Cardiac septum (tissue), 1 donor: ENCODE results near the gene DENND1A. TPM values are rescaled to one million over a fixed set of nuclear protein-coding genes. Genes with fewer than 3 reads are reported as not detected.

Experiments used
- DNase-seq: peaks from one replicate; pipeline ENCODE4 v3.0.0-alpha.2; 2020; ENCODE audit warnings: low spot score
- intact Hi-C: fragments of 100-400 bp; cut with DNase I; formaldehyde crosslinking; loops from one replicate; pipeline ENCODE4 v1.14.0; 2022
- total RNA-seq: library from RNA; stranded (reverse); fragmentation: NEBNext Ultra II Directional; extraction: Animal tissue kit (Norgen Biotek cat#: 25700); gene quantifications from one replicate; pipeline ENCODE4 v1.2.1, GENCODE V29; 2021
- donor health status: DM: no; HTN: no; CAD: no.

The DENND1A gene
- total RNA-seq, 1 donor from 2014 or later: 16.0 TPM

DNA sequence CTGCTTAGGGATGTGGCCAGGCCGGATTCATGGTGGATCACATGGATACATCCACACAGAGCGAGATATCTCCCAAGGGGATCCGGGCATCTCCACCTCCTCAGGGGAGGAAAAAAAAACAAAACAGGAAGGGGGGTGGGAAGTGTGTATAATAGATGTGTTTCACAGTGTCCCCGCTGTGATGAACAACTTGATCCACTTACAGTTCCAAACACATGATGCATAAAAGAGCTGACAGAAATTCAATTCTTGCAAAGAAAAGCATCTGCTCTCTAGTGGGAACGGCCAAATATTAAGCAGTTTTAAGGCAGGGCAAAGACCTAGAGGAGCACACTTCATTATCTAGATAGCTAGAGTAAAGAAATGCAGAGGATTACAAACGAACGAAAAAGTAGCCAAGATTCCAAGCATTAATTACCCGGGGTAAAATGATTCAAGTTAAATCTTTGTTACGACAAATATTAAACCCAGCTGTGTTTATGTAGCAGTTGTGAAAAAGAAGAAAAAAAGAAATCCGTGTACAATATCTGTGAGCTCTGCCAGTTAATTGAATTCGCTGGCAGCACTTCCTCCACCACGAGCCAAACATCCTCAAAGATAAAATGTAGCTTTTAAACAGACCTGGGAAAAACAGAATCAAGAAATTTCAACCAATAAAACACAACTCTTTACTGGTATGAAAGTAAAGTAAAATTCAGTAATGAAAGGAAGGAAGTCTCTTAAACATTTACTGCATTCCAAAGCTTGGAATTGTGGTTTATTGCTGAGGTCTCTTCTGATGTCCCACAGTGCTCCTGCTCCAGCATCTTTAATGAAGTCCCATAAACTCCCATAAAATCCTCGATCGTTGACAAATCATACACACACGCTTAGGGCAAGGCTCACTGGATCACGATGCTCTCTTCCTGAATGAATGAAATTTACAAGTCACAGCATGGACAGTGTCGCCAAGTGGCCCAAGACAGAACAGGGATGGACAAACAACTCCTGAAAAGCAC, 360.9 kb downstream of the DENND1A start:
- intact Hi-C loops: no loop called here
- no peak for DNase-seq

- intact Hi-C loops: no loop called here
- DNase-seq: no peak
Measured at GRCh38 chr9:123567013-123567412, 362.9 kb downstream of the DENND1A start.

GRCh38 chr9:123564652-123565051, 365.3 kb downstream of the DENND1A start:
- intact Hi-C loops: no loop called here
- DNase-seq: no peak

DNA sequence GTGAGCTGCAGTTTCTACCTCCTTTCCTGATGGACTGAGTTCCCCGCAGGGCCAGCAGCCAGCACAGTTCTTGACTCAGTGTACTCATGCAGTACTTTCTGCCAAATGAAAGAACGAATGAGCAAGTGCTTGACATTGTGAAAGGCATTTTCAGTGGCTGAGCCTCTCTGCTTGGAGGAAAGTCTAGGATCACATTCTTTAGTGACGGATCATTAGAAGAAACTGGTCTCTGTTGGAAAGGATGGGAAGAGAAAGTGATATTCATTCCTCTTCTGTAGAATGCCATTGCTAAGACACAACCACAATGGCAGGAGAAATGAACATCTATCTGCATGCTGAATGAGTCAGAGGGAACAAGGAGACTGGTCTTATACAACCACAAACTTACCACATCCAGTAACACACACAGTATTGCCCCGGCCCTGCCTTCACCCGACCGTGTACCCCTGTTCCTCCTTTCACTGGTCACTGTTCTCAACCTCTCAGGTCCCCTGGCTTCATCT, 367.0 kb downstream of the DENND1A start:
- intact Hi-C loops: no loop called here
- no peak for DNase-seq

- intact Hi-C loops: no loop called here
- no peak for DNase-seq
Measured at GRCh38 chr9:123561046-123561445, 368.9 kb downstream of the DENND1A start.

DNA sequence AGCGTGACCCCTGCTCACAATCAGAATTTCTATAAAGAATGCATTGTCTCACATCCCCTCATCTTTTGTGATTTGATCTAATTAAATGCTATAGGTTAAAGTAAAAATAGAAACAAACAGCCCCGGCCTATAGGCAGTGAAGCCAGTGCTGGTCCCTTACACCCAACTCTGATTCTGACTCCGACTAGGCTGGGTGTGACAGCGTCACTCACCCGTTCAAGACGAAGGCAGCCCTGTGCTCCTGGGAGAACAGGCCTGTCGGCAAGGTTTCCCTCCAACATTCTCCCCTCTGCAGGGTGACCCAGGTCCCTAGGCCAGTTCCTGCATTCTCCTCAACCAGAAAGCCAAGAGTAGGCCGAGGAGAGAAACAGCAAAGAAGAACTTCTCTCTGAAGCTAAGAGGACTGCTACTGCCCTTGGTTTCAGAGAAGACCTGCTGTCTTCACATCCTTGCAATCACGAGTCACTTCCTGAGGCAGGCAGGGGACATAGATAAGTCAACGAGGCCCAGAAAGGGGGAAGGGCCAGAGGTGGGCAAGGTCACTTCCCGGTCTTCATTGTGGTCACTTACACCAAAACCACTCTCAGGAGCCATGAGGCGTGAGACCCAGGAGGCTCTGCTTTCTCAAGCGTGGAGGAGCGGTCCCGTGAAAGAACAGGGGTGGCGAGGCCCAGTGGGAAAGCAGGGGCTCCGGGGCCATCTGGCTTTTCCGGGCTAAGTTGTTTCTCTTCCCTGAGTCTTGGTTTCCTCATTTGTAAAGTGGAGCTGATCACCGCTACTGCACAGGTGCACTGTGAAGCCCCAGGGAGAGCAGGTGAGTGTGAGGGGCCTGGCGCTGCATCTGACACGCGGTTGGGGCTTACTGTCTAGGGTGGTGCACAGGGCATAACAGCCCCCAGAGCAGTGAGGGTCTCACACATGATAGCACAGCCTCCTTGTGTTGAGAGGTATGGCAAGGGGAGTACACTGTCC, 373.2 kb downstream of the DENND1A start:
- intact Hi-C loops: no loop called here
- no peak for DNase-seq

DNA sequence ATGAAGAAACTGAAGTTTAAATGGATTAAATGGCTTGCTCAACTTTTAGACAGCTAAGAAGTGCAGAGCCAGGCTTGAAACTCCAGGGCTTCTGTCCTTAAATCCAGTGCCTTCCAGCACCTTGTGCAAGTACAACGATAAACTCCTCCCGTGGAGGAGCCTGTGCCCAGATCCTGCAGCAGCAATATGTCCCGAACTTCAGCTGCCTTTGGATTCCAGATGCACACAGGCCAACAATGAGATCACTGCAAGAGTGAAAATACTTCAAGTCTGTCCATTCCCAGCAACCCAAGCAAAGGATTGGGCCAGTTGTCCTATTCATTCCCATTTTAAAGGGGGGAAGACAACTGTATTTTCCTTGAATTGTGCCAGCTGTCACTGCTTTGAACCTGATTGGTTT, 374.3 kb downstream of the DENND1A start:
- no peak for DNase-seq
- intact Hi-C loops: no loop called here

DNA sequence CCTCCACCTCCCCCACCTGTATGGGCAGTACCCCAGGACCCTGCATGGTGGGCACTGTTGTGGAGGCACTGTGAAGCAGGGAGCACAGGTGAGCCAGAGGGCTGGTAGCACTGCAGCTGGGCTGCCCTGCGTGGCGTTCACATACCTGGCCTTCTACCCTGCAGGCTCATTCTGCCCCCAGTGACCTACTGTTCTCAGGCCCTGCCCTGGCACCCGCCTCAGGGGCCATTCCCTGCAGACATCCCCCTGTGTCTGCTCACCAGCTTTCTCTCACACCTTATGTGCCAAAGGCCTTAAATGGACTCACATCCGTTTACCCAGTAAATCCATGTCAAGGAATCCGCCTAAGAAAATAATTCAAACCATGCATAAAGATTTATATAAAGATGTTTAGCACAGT, 377.4 kb downstream of the DENND1A start:
- intact Hi-C loops: no loop called here
- no peak for DNase-seq

- intact Hi-C loops: no loop called here
- DNase-seq: no peak
Measured at GRCh38 chr9:123551734-123552133, 378.2 kb downstream of the DENND1A start.

DNA sequence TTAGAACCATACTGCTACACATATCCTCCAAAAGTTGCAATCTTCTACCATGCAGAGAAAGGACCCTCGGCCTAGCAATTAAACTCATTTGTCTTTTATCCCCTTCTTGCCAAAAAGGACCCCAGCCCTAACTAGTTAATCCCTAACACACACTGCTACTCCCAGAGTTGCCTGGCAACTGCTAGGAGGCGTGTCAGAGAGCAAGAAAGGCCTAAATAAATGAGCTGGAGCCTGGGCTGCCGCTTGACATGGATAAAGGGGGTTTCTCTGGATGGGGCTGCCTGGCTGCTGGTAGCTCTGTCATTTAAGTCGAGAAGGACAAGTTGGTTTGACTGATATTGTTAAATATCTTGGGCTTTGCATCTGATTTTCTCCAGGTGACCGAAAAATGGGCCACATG, 379.1 kb downstream of the DENND1A start:
- intact Hi-C loops: no loop called here
- DNase-seq: no peak

- no peak for DNase-seq
- intact Hi-C loops: no loop called here
Measured at GRCh38 chr9:123550012-123550411, 379.9 kb downstream of the DENND1A start.

DNA sequence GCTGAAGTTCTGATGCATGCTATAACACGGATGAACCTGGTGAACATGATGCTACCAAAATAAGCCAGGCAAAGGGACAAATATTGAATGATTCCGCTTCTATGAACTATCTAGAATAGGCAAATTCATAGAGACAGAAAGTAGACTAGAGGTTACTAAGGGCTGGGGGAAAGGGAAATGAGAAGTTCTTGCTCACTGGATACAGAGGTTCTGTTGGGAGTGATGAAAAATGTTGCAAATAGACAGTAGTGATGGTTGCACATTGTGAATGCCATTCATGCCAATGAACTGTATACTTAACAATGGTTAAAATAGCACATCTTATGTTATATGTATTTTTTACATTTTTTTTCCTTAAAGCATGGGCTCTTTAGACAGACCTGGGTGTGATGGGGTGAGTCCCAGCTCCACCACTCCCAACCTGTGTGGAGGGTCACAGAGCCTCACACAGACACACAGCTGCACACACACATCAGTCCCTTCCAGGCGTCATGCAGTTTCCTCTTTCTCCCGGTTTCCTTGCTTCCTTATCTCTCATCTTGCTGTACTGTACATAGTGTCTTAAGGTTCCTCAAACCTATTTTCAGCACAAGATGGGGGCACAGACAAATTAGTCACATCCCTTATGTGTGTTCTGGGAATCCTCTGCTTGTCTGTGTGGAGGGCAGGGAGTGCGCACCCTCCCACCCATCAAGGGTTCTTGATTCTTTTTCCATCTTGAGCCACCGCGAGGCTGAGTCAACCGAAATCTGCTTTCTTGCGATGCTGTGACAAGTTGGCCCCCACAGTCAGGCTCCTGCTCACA, 381.0 kb downstream of the DENND1A start:
- intact Hi-C loops: no loop called here

DNA sequence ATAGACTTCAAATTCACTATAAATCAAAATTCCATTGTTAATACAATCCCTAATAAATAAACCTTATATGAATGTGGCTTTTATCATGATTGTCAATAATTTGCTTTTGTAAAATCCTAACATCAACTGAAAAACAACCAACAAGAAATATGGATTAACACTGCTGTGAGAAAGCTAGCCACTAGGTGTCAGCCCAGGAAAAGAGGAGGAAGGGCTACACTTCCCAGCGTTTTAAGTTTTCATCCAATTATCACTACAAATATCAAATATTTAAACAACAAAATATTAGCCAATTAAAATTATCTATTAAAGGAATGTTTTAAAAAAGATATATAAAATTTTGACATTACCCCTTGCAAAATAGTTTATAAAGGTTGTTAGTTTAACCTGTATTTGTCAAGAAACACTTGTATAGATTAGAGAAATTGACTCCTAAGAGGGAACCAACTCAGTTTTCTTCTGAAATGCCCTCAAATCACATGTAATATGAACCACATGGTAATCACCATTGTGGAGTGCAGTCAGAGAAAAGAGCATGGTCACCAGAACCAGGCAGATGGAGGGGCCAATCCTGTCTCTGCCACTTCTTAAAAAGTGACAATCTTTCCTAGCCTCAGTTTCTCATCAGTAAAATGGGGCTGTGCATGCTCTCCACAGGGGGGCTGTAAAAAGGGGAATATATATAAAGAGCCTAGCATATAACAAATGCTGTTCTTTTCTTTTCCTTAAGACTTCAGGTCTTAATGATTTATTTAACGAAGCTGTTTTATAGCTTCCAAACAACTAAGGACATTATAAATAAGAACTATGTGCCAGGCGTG, 385.7 kb downstream of the DENND1A start:
- intact Hi-C loops: no loop called here
- no peak for DNase-seq

More for the DNA sequence above, 381.0 kb downstream of the DENND1A start:
- no peak for DNase-seq

GRCh38 chr9:123543492-123543891, 386.4 kb downstream of the DENND1A start:
- no peak for DNase-seq
- intact Hi-C loops: loop anchor here (2.0 kb wide), 1 partner anchor 497 kb away; no protein-coding TSS in a partner anchor

DNA sequence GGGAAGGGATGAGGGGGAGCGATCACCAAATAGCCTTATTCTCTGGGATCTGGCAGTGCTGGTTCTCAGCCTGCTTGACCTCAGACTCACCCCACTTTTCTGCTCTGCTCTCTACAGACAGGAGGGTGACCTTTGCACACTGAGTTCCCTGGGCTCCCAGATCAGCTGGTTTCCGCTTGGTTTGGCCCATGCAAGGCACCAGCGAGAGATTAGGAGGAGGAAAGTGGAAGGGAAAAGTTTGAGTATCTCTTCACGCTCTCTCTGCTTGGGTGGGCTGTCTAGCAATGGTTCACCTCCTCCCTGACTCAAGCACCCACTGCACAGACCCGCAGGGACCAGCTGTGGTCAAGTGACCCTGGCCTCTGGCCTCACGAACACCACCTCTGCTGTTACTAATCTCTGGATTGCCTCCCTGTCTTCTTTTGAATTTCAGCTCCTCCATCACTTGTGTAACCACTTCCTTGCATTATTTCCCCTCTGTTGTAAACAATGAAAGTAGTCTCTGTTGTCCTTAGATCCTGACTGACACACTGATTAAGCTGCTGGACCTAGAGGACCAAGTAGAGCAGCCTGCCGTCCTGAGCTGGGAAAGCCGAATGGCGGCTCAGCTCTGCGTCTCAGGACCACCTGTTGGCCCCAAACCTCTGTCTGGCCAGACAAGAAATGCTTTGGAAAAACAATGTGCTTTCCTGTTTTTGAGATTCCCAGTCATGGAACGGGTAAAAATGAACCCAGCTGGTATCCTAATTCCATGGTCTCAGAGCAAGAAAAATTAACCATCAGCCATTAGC, 387.3 kb downstream of the DENND1A start:
- intact Hi-C loops: loop anchor here (2.0 kb wide), 1 partner anchor 498 kb away; no protein-coding TSS in a partner anchor
- DNase-seq: no peak

GRCh38 chr9:123541411-123541810, 388.5 kb downstream of the DENND1A start:
- DNase-seq: no peak
- intact Hi-C loops: loop anchor here (2.0 kb wide), 1 partner anchor 139 kb away; no protein-coding TSS in a partner anchor

DNA sequence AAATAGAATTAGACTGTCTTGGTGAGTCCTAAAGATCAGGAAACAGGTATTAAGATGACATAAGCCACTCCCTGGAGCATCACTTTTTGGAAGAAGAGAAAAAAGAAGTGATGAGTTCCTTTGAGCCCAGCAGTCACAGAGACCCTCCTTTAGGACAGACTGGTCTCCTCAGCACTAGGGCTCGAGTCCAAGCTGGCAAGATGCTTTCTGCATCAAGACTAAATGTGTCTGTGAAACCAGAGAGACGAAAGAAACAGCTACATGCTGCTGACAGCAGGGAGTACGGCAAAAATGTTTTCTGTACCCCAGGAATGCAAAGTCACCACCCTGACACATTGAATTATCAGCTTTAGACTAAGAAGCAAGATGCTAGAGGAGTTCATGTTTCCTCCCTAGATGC, 389.5 kb downstream of the DENND1A start:
- no peak for DNase-seq
- intact Hi-C loops: loop anchor here (2.0 kb wide), 1 partner anchor 138 kb away; no protein-coding TSS in a partner anchor
